HuH-7 (cell line): ENCODE measurements around the gene COPA.
"Not testable (repeated sequence)": the region's sequence is repeated elsewhere in the genome, so short reads cannot be mapped to it uniquely, and the experiment has no call there.

Source experiments
- DNase-seq: peaks from one replicate; pipeline ENCODE4 v3.0.0; 2011; ENCODE audit warnings: low spot score

COPA gene

GRCh38 chr1:160342953-160343869 lies at the start of gene COPA, which contains the start of gene NCSTN:
TSS of gene COPA (minus strand) at chr1:160343250. CDS start at chr1:160343170, 80 bp downstream.
TSS of gene NCSTN (plus strand) at chr1:160343383. CDS start at chr1:160343397, 14 bp downstream.
- peak; percentile 76 for DNase-seq

- not testable (repeated sequence) for DNase-seq
Measured at GRCh38 chr1:160388406-160388805, 45.4 kb upstream of the COPA start.

- DNase-seq, result not testable (repeated sequence)
Measured at GRCh38 chr1:160384812-160385211, 41.8 kb upstream of the COPA start.

- no peak for DNase-seq
Measured at GRCh38 chr1:160377585-160378206, 34.6 kb upstream of the COPA start.

- peak; percentile 79 for DNase-seq
Measured at GRCh38 chr1:160376525-160377131, 33.6 kb upstream of the COPA start.

- DNase-seq, result no peak
Measured at GRCh38 chr1:160375788-160376524, 32.9 kb upstream of the COPA start.

GRCh38 chr1:160374306-160375110 lies 31.5 kb upstream of the COPA start:
- DNase-seq, result no peak

GRCh38 chr1:160373696-160374095 lies 30.6 kb upstream of the COPA start:
- DNase-seq, result no peak

- DNase-seq, result no peak
Measured at GRCh38 chr1:160371756-160372155, 28.7 kb upstream of the COPA start.

- DNase-seq, result no peak
Measured at GRCh38 chr1:160371346-160371631, 28.2 kb upstream of the COPA start.

GRCh38 chr1:160370561-160371345 lies 27.7 kb upstream of the COPA start:
- DNase-seq, result no peak

- no peak for DNase-seq
Measured at GRCh38 chr1:160369087-160369486, 26.0 kb upstream of the COPA start.

GRCh38 chr1:160367934-160368923 lies 25.2 kb upstream of the COPA start:
- no peak for DNase-seq

- no peak for DNase-seq
Measured at GRCh38 chr1:160367516-160367900, 24.5 kb upstream of the COPA start.

- DNase-seq, result no peak
Measured at GRCh38 chr1:160366731-160367515, 23.9 kb upstream of the COPA start, which contains the start of gene NHLH1. TSS of gene NHLH1 (plus strand) at chr1:160367071. CDS start at chr1:160370732, 3,661 bp downstream.

GRCh38 chr1:160365325-160365724 lies 22.3 kb upstream of the COPA start:
- DNase-seq, result no peak

GRCh38 chr1:160363951-160364735 lies 21.1 kb upstream of the COPA start:
- no peak for DNase-seq

- no peak for DNase-seq
Measured at GRCh38 chr1:160363010-160363409, 20.0 kb upstream of the COPA start.
